Cardiac muscle cell (in vitro differentiated cells and primary cell): ENCODE results near the gene POLR2L. TPM values are rescaled to one million over a fixed set of nuclear protein-coding genes. Genes with fewer than 3 reads are reported as not detected.

Source experiments
- DNase-seq, 2 donors: peaks; one replicate each; pipeline versions ENCODE4 v3.0.0 to v3.0.0-alpha.2; 2010 to 2017; ENCODE audit warnings: low read depth in 1 of 2, low spot score in 1 of 2
- H3K27ac ChIP-seq: fragments of 200-600 bp; sonication (generic); 2 replicates; pipeline ENCODE4 v1.5.1; 2016
- H3K27me3 ChIP-seq: fragments of 200-600 bp; sonication (generic); 2 replicates; pipeline ENCODE4 v1.6.0; 2016; ENCODE audit warnings: control low read depth
- H3K36me3 ChIP-seq: fragments of 200-600 bp; sonication (generic); 2 replicates; pipeline ENCODE4 v1.5.1; 2016; ENCODE audit warnings: control low read depth
- H3K4me1 ChIP-seq: fragments of 200-600 bp; sonication (generic); 2 replicates; pipeline ENCODE4 v1.8.1; 2017; ENCODE audit warnings: low read depth, mild to moderate bottlenecking, mixed run types
- H3K4me3 ChIP-seq: fragments of 200-600 bp; sonication (generic); 2 replicates; pipeline ENCODE4 v1.5.1; 2016; ENCODE audit warnings: mild to moderate bottlenecking
- H3K9me3 ChIP-seq: fragments of 200-600 bp; sonication (generic); 2 replicates; pipeline ENCODE4 v1.5.1; 2017; ENCODE audit warnings: low read depth, mild to moderate bottlenecking, control low read depth
- CTCF ChIP-seq: IDR thresholded peaks from 2 replicates; pipeline ENCODE4 v1.5.1; 2012; ENCODE audit warnings: low read depth, mild to moderate bottlenecking, low read length
- polyA plus RNA-seq: library from polyadenylated mRNA; unstranded; fragments of >200 nt; fragmentation: Nextera tagmentation; extraction: Ambion mirVana; gene quantifications from 2 replicates; pipeline ENCODE4 v1.2.1, GENCODE V29; 2016
- total RNA-seq: library from RNA; depleted of rRNA; stranded (reverse); fragments of >200 nt; gene quantifications from 2 replicates; pipeline ENCODE4 v1.2.3, GENCODE V29; 2016

The POLR2L gene
- total and polyA plus RNA-seq, 2 experiments from 2014 or later, result 67.3 to 482 TPM

DNA sequence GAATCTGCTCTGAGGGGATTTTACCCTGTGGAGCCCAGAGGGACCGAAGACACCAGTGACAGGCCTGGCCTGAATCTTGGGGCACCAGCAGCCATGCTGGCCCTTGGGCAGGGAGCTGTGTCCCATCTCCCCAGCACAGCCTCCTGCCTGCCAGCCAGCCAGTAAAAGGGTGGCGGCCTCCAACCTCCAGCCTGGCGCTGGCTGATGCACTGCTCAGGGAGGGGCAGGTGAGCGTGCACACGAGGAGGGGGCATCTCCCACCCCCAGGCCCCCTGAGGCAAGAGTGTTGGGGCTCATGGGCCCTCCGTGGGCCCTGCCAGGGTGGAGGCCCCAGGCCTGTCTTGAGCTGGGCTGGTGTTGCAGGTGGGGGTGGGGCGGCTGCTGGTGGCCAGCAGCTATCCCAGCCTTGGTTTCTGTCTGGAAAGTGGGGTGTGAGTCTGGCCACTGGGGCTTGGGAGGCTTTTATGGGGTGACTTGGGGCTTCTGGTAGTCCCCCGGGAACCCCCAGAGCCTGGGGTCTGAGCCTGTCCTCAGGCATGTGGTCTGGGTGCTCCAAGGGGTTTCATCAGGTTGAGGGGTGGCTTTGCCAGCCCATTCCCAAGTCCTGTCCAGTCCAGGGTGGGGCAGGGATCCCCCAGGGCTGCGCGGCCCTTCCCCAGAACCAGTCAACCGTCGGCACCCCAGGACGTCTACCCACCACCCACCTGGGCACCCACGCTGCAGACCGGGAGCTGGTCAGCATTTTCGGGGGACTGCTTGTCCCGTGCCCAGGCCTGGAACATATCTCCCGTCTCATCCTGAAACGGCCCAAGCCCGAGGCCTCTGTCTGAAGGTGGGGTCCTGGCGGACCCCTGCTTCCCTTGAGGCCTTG, 18.1 kb upstream of the POLR2L start:
- H3K4me1 ChIP-seq, result peaks cover 6% of the 10 kb centered on the region
- no peaks in the 10 kb centered on the region for H3K27me3 ChIP-seq
- no peak for TF ChIP-seq CTCF
- H3K9me3 ChIP-seq, result no peaks in the 10 kb centered on the region
- DNase-seq, result no peak
- peak overlapping the region; percentile 17 for H3K27ac ChIP-seq
- H3K4me3 ChIP-seq, result no peak overlapping the region
- H3K36me3 ChIP-seq, result no peaks in the 10 kb centered on the region

GRCh38 chr11:859394-860131, 17.2 kb upstream of the POLR2L start:
- peak overlapping the region; percentile 17 for H3K27ac ChIP-seq
- DNase-seq, result peak; percentile 61 to 94

GRCh38 chr11:858762-859339, 16.5 kb upstream of the POLR2L start:
- no peak for DNase-seq
- H3K27ac ChIP-seq, result no peak overlapping the region
- no peak overlapping the region for H3K4me3 ChIP-seq
- no peaks in the 10 kb centered on the region for H3K36me3 ChIP-seq
- H3K9me3 ChIP-seq, result no peaks in the 10 kb centered on the region
- no peaks in the 10 kb centered on the region for H3K27me3 ChIP-seq
- H3K4me1 ChIP-seq, result peaks cover 6% of the 10 kb centered on the region
- no peak for TF ChIP-seq CTCF

More at GRCh38 chr11:859394-860131, 17.2 kb upstream of the POLR2L start:
- Histone ChIP-seq H3K4me3 (no peak overlapping the region), H3K36me3 (no peaks in the 10 kb centered on the region), H3K27me3 (no peaks in the 10 kb centered on the region), H3K9me3 (no peaks in the 10 kb centered on the region), H3K4me1 (peaks cover 6% of the 10 kb centered on the region)
- no peak for TF ChIP-seq CTCF

- TF ChIP-seq CTCF, result no peak
- no peak overlapping the region for H3K27ac ChIP-seq
- no peak for DNase-seq
- H3K36me3 ChIP-seq, result no peaks in the 10 kb centered on the region
- H3K4me3 ChIP-seq, result no peak overlapping the region
- H3K27me3 ChIP-seq, result no peaks in the 10 kb centered on the region
- no peaks in the 10 kb centered on the region for H3K9me3 ChIP-seq
- peaks cover 6% of the 10 kb centered on the region for H3K4me1 ChIP-seq
Measured at GRCh38 chr11:858053-858761, 15.9 kb upstream of the POLR2L start.

GRCh38 chr11:856397-856796, 14.1 kb upstream of the POLR2L start:
- no peaks in the 10 kb centered on the region for H3K27me3 ChIP-seq
- H3K4me1 ChIP-seq, result peaks cover 7% of the 10 kb centered on the region
- H3K9me3 ChIP-seq, result no peaks in the 10 kb centered on the region
- H3K4me3 ChIP-seq, result no peak overlapping the region
- DNase-seq, result no peak
- H3K36me3 ChIP-seq, result no peaks in the 10 kb centered on the region
- H3K27ac ChIP-seq, result no peak overlapping the region
- no peak for TF ChIP-seq CTCF
